Peyer's patch (tissue), 4 donors: ENCODE data around the gene CYB561D2.

Source experiments
- CTCF ChIP-seq, 6 experiments: fragments of 450-650 bp in 4 of 6; fragments of 200-600 bp in 2 of 6; sonication (generic) in 1 of 6; IDR thresholded peaks; one replicate each; pipeline ENCODE4 v1.5.1; 2017 to 2019; ENCODE audit warnings: antibody characterized with exemption in 6 of 6, mild to moderate bottlenecking in 3 of 6, moderate library complexity in 1 of 6
- POLR2A ChIP-seq, 2 donors: fragments of 450-650 bp; IDR thresholded peaks; one replicate each; pipeline ENCODE4 v1.5.1; 2017; ENCODE audit warnings: antibody characterized with exemption in 2 of 2, mild to moderate bottlenecking in 2 of 2, moderate library complexity in 2 of 2

- TF ChIP-seq CTCF (IDR thresholded peaks at IDR 0.05) (no peak), POLR2A (IDR thresholded peaks at IDR 0.05) (no peak)
Measured at GRCh38 chr3:50388720-50389413, 38.2 kb downstream of the CYB561D2 start.
